Measurements from ENCODE around the gene ICAM1. TPM values are rescaled to one million over a fixed set of nuclear protein-coding genes. Genes with fewer than 3 reads are reported as not detected.

Gene ICAM1
- total and polyA plus RNA-seq, 2 of the 8 experiments (the other 6 are each of a cell fraction or from before 2014, with no cell fraction given): 4.0 to 9.4 TPM

DNA sequence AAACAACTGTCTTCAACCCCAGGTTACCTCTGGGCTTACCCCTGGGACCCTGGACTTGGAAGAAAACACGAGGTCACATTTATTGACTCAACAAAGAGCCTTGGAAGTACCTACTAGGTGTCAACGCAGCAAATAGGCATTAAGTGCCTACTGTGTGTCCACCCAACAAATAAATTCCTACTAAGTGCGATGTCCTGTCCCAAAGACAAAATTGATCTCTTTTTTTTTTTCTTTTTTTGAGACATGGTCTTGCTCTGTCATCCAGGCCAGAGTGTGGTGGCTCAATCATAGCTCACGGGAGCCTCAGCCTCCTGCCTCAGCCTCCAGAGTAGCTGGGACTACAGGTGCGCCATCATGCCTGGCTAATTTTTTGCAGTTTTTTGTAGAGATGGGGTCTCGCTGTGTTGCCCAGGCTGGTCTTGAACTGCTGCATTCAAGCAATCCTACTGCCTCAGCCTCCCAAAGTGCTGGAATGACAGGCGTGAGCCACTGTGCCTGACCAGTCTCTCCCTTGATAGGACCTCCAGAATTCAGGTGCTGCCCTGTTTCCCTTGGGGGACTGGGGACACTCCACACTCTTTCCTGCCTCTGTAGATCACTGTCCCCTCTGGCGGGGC lies 39.2 kb upstream of the ICAM1 start (continued):
- TF ChIP-seq SP2 (IDR thresholded peaks at IDR 0.05; ENCODE audit: low read length) (no peak), SP1 (IDR thresholded peaks at IDR 0.05; ENCODE audit: low read depth, low read length) (no peak), SIN3A (conservative IDR thresholded peaks at IDR 0.05 in 1 of 2, IDR thresholded peaks at IDR 0.05 in 1 of 2; ENCODE audit: low read depth in 1 of 2, low read length in 2 of 2) (no peak), KDM5A (IDR thresholded peaks at IDR 0.05; ENCODE audit: low read length) (no peak), GTF2F1 (IDR thresholded peaks at IDR 0.05; ENCODE audit: borderline replicate concordance, low read depth, low read length) (no peak)

Measured in H1 (cell line).